Activated CD8-positive, alpha-beta memory T cell treated with anti-CD3 and anti-CD28 coated beads, Interleukin-2, amount 10 ng/mL, durations not matched to agents 7 days and 5 days (primary cell): ENCODE data around the gene ASPN. TPM values are rescaled to one million over a fixed set of nuclear protein-coding genes. Genes with fewer than 3 reads are reported as not detected.

Experiments used
- ATAC-seq: fragments of 150-1000 bp; cut with Tn5 transposase; one replicate; pipeline ENCODE4 v1.10.0; 2021; ENCODE audit warnings: moderate library complexity
- CTCF ChIA-PET: fragments of 350-600 bp; sonication (Branson Sonifier 250); formaldehyde crosslinking; loops from one replicate; lab custom pipeline; 2021; ENCODE audit warnings: antibody characterized with exemption; lab: Charles Lee
- DNase-seq: peaks from one replicate; pipeline ENCODE4 v3.0.0-alpha.2; 2020
- H3K27ac Mint-ChIP-seq: one replicate; pipeline ENCODE4 v1.8.0; 2021; ENCODE audit warnings: mild to moderate bottlenecking, mixed read lengths
- H3K27me3 Mint-ChIP-seq: one replicate; pipeline ENCODE4 v1.8.0; 2021; ENCODE audit warnings: mixed read lengths
- H3K36me3 Mint-ChIP-seq: one replicate; pipeline ENCODE4 v1.8.0; 2021; ENCODE audit warnings: mild to moderate bottlenecking, mixed read lengths
- H3K4me1 Mint-ChIP-seq: one replicate; pipeline ENCODE4 v1.8.0; 2021; ENCODE audit warnings: mixed read lengths
- H3K4me3 Mint-ChIP-seq: one replicate; pipeline ENCODE4 v1.8.0; 2021; ENCODE audit warnings: mild to moderate bottlenecking, moderate library complexity, mixed read lengths
- H3K9me3 Mint-ChIP-seq: one replicate; pipeline ENCODE4 v1.8.0; 2022; ENCODE audit warnings: low read depth, mixed read lengths
- total RNA-seq, 2 experiments: library from RNA; stranded (reverse); gene quantifications; one replicate each; pipeline ENCODE4 v1.2.3, GENCODE V29; 2021

ASPN gene
- total RNA-seq, 2 experiments from 2014 or later = not detected

DNA sequence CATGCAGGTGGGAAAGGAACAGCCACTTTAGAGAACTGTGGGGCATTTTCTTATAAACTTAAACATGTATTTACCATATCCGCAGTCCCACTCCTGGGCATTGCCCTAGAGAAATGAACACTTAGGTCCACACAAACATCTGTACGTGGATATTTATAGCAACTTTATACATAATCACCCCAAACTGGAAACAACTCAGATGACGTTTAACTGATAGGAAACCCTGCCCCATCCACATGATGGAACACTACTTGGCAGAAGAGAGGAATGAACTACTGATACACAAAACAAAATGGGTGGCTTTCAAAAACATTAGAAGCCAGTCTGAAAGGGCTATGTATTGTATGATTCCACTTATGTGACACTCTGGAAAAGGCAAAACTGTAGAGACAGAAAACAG lies 31.0 kb upstream of the ASPN start:
- Mint-ChIP-seq H3K4me3 (no peak overlapping the region), H3K9me3 (no peaks in the 10 kb centered on the region), H3K27ac (no peak overlapping the region), H3K36me3 (no peaks in the 10 kb centered on the region), H3K27me3 (no peaks in the 10 kb centered on the region), H3K4me1 (no peaks in the 10 kb centered on the region)
- no peak for ATAC-seq
- CTCF ChIA-PET = no interaction called here
- DNase-seq = no peak

- no peaks in the 10 kb centered on the region for H3K9me3 Mint-ChIP-seq
- no peak overlapping the region for H3K4me3 Mint-ChIP-seq
- H3K4me1 Mint-ChIP-seq = peaks cover 1% of the 10 kb centered on the region
- H3K36me3 Mint-ChIP-seq = no peaks in the 10 kb centered on the region
- CTCF ChIA-PET = no interaction called here
- DNase-seq (no peak), ATAC-seq (no peak)
- no peak overlapping the region for H3K27ac Mint-ChIP-seq
- H3K27me3 Mint-ChIP-seq = no peaks in the 10 kb centered on the region
Measured at GRCh38 chr9:92512622-92513021, 30.3 kb upstream of the ASPN start.

- H3K9me3 Mint-ChIP-seq = no peaks in the 10 kb centered on the region
- H3K4me3 Mint-ChIP-seq = no peak overlapping the region
- no peak overlapping the region for H3K27ac Mint-ChIP-seq
- H3K36me3 Mint-ChIP-seq = no peaks in the 10 kb centered on the region
- DNase-seq (no peak), ATAC-seq (no peak)
- CTCF ChIA-PET = no interaction called here
- peaks cover 5% of the 10 kb centered on the region for H3K4me1 Mint-ChIP-seq
- no peaks in the 10 kb centered on the region for H3K27me3 Mint-ChIP-seq
Measured at GRCh38 chr9:92510747-92511146, 28.4 kb upstream of the ASPN start.

DNA sequence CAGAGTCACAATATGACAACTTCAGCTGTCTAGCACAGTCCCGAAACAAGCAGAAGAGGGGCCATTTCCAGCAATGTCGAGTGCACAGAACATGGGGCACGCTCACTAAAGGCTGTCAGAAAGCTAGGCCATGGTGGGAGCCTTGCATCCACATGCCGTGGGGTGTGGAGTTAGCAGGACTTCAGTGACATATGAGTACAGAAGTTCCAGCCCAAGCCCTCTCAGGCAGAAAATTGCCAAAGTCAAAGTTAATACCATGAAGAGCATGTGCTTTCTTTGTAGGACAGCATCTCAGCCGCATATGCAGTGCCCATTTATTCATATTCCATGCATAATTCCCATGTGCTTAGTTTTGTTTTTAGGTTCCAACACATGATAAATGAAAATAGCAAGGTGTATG lies 26.7 kb upstream of the ASPN start:
- H3K36me3 Mint-ChIP-seq = no peaks in the 10 kb centered on the region
- CTCF ChIA-PET = no interaction called here
- no peaks in the 10 kb centered on the region for H3K27me3 Mint-ChIP-seq
- ATAC-seq = no peak
- H3K4me1 Mint-ChIP-seq = peaks cover 5% of the 10 kb centered on the region
- no peaks in the 10 kb centered on the region for H3K9me3 Mint-ChIP-seq
- no peak overlapping the region for H3K27ac Mint-ChIP-seq
- H3K4me3 Mint-ChIP-seq = no peak overlapping the region
- DNase-seq = no peak

GRCh38 chr9:92508018-92508820 lies 25.9 kb upstream of the ASPN start:
- Mint-ChIP-seq H3K27me3 (no peaks in the 10 kb centered on the region), H3K27ac (no peak overlapping the region), H3K9me3 (no peaks in the 10 kb centered on the region), H3K36me3 (no peaks in the 10 kb centered on the region), H3K4me3 (no peak overlapping the region), H3K4me1 (peaks cover 5% of the 10 kb centered on the region)
- CTCF ChIA-PET = no interaction called here
- DNase-seq (no peak), ATAC-seq (no peak)

DNA sequence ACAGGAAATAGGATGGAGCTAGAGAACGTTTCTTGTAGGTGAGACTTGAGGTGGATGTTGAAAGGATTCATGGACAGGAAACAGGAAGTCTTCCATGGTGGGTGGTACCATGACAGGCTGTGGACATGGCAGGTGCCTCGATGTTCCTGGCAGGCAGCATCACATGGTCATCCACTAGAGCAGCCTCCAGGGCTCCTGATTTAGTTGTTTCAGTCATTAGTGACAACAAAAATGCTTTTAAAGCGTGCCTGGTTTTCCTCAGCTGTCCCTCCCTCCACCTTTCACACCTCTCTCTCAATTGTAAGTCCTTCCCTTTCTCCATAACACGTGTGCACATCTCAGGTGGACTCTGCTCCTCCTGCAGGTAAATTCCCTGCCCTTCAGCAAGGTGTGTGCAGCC lies 25.2 kb upstream of the ASPN start:
- peaks cover 5% of the 10 kb centered on the region for H3K4me1 Mint-ChIP-seq
- no peak overlapping the region for H3K4me3 Mint-ChIP-seq
- CTCF ChIA-PET = no interaction called here

DNA sequence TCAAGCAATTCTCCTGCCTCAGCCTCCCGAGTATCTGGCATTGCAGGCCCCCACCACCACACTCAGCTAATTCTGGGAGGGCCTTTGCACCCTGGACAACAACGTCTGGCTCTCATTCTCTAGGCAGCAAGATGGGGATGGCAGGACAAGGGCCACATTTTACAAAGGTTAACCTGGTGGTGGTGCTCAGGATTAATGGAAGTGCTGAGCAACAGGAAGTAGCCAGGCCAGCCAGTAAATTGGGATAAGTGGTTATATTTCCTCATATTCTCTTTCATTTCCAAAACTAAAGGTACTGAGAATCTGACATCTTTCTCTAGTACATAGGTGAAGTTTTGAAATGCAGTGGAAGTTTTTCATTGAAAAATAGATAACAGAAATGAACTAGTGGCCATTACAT lies 24.7 kb upstream of the ASPN start:
- Mint-ChIP-seq H3K27me3 (no peaks in the 10 kb centered on the region), H3K36me3 (no peaks in the 10 kb centered on the region), H3K4me3 (no peak overlapping the region), H3K9me3 (no peaks in the 10 kb centered on the region), H3K27ac (peak overlapping the region; percentile 35), H3K4me1 (peaks cover 5% of the 10 kb centered on the region)
- CTCF ChIA-PET = no interaction called here
- DNase-seq (no peak), ATAC-seq (no peak)

More for the DNA sequence above, 25.2 kb upstream of the ASPN start:
- Mint-ChIP-seq H3K27ac (peak overlapping the region; percentile 35), H3K9me3 (no peaks in the 10 kb centered on the region), H3K36me3 (no peaks in the 10 kb centered on the region), H3K27me3 (no peaks in the 10 kb centered on the region)
- ATAC-seq = no peak
- DNase-seq = no peak

- CTCF ChIA-PET = no interaction called here
- H3K27ac Mint-ChIP-seq = no peak overlapping the region
- H3K9me3 Mint-ChIP-seq = no peaks in the 10 kb centered on the region
- no peaks in the 10 kb centered on the region for H3K27me3 Mint-ChIP-seq
- H3K4me1 Mint-ChIP-seq = peaks cover 5% of the 10 kb centered on the region
- H3K36me3 Mint-ChIP-seq = no peaks in the 10 kb centered on the region
- H3K4me3 Mint-ChIP-seq = no peak overlapping the region
- no peak for DNase-seq
- no peak for ATAC-seq
Measured at GRCh38 chr9:92506184-92506857, 24.0 kb upstream of the ASPN start.

GRCh38 chr9:92504881-92505280 lies 22.6 kb upstream of the ASPN start:
- no peak for DNase-seq
- H3K27ac Mint-ChIP-seq = no peak overlapping the region
- CTCF ChIA-PET = interaction anchor here (1.5 kb wide), 1 partner anchor 1061 kb away, joined by 3 read pairs; no protein-coding TSS in a partner anchor
- no peaks in the 10 kb centered on the region for H3K36me3 Mint-ChIP-seq
- no peak for ATAC-seq
- peaks cover 5% of the 10 kb centered on the region for H3K4me1 Mint-ChIP-seq
- no peak overlapping the region for H3K4me3 Mint-ChIP-seq
- H3K9me3 Mint-ChIP-seq = no peaks in the 10 kb centered on the region
- no peaks in the 10 kb centered on the region for H3K27me3 Mint-ChIP-seq

- CTCF ChIA-PET = no interaction called here
- no peak overlapping the region for H3K27ac Mint-ChIP-seq
- no peaks in the 10 kb centered on the region for H3K27me3 Mint-ChIP-seq
- no peaks in the 10 kb centered on the region for H3K9me3 Mint-ChIP-seq
- H3K4me3 Mint-ChIP-seq = no peak overlapping the region
- H3K36me3 Mint-ChIP-seq = no peaks in the 10 kb centered on the region
- DNase-seq = no peak
- no peak for ATAC-seq
- peaks cover 5% of the 10 kb centered on the region for H3K4me1 Mint-ChIP-seq
Measured at GRCh38 chr9:92503156-92503555, 20.9 kb upstream of the ASPN start.

GRCh38 chr9:92501671-92502393 lies 19.5 kb upstream of the ASPN start:
- H3K4me1 Mint-ChIP-seq = no peaks in the 10 kb centered on the region
- DNase-seq = no peak
- no peak overlapping the region for H3K27ac Mint-ChIP-seq
- peaks cover 1% of the 10 kb centered on the region for H3K36me3 Mint-ChIP-seq
- CTCF ChIA-PET = no interaction called here
- H3K27me3 Mint-ChIP-seq = no peaks in the 10 kb centered on the region
- H3K9me3 Mint-ChIP-seq = no peaks in the 10 kb centered on the region
- ATAC-seq = peak; percentile 68
- no peak overlapping the region for H3K4me3 Mint-ChIP-seq

DNA sequence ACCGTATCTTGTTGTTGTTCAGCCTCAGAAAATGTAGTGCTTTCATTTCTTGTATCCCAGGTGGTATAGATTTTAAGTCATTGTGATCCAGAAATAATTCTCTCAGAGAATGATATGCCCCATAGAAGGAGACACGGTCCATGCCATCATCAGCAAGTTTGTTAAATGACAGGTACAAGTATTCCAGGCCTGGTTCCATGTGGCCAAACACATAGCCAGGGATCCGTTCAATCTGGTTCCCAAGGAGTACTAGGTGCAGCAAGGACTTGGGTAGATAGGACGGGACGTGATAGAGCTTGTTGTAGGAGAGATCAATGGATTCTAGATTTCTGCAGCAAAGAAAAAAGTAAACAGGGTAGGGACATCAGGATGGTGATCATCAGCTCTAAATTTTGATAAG lies 18.4 kb upstream of the ASPN start:
- Mint-ChIP-seq H3K36me3 (peaks cover 1% of the 10 kb centered on the region), H3K9me3 (no peaks in the 10 kb centered on the region), H3K4me1 (no peaks in the 10 kb centered on the region), H3K27me3 (no peaks in the 10 kb centered on the region), H3K4me3 (no peak overlapping the region), H3K27ac (no peak overlapping the region)
- DNase-seq (no peak), ATAC-seq (no peak)
- CTCF ChIA-PET = no interaction called here

GRCh38 chr9:92499701-92500100 lies 17.4 kb upstream of the ASPN start:
- Mint-ChIP-seq H3K4me1 (peaks cover 1% of the 10 kb centered on the region), H3K27ac (no peak overlapping the region), H3K9me3 (no peaks in the 10 kb centered on the region), H3K27me3 (no peaks in the 10 kb centered on the region), H3K4me3 (no peak overlapping the region), H3K36me3 (peaks cover 1% of the 10 kb centered on the region)
- ATAC-seq (no peak), DNase-seq (no peak)
- CTCF ChIA-PET = no interaction called here
